Measurements from ENCODE around the gene ZNF592. TPM values are rescaled to one million over a fixed set of nuclear protein-coding genes. Genes with fewer than 3 reads are reported as not detected.

The ZNF592 gene
- total and polyA plus RNA-seq, 2 donors (not counting 3 experiments of a cell fraction or from before 2014, with no cell fraction given), result 12.3 to 21.1 TPM

GRCh38 chr15:84847382-84847781 is 99.0 kb downstream of the ZNF592 start:
- TF ChIP-seq JUN (IDR thresholded peaks at IDR 0.05; ENCODE audit: borderline replicate concordance, insufficient read depth, insufficient read length, low read depth) (no peak), EZH2 (IDR thresholded peaks at IDR 0.05; ENCODE audit: borderline replicate concordance, low read depth, low read length, severe bottlenecking) (no peak), POLR2AphosphoS5 (IDR thresholded peaks at IDR 0.05; ENCODE audit: insufficient read depth, low read depth, low read length) (no peak), MAX (IDR thresholded peaks at IDR 0.05; ENCODE audit: insufficient read depth, insufficient read length) (no peak), GATA2 (IDR thresholded peaks at IDR 0.05; ENCODE audit: insufficient read depth, insufficient read length, low read depth, low read length) (no peak), POLR2A (IDR thresholded peaks at IDR 0.05; ENCODE audit: low read depth, low read length) (no peak), CTCF (IDR thresholded peaks at IDR 0.05; ENCODE audit: extremely low read depth in 1 of 2, insufficient read depth in 1 of 2, low read depth in 1 of 2, low read length in 2 of 2) (no peak), MYC (IDR thresholded peaks at IDR 0.05; ENCODE audit: low read depth, low read length) (no peak), FOS (IDR thresholded peaks at IDR 0.05; ENCODE audit: borderline replicate concordance, insufficient read depth, low read length) (no peak)
- POLR2A ChIA-PET, result no interaction called here
- CTCF ChIA-PET, result interaction anchor here (4.3 kb wide), 1 partner anchor 81 kb away, joined by 44 read pairs; no protein-coding TSS in a partner anchor
- Histone ChIP-seq H3K79me2 (ENCODE audit: control insufficient read depth, insufficient read depth, low read length) (no peaks in the 10 kb centered on the region), H3K9ac (replicated peaks; ENCODE audit: extremely low read depth, insufficient read depth, low read length) (no peak overlapping the region), H2AFZ (ENCODE audit: low read depth, low read length) (no peak overlapping the region), H3K4me3 (replicated peaks in 1 of 3; ENCODE audit: insufficient read depth in 1 of 3, low read depth in 1 of 3, low read length in 3 of 3) (no peak overlapping the region), H3K9me3 (replicated peaks; ENCODE audit: control insufficient read depth, insufficient read depth, low read length) (peaks cover 2% of the 10 kb centered on the region), H4K20me1 (replicated peaks; ENCODE audit: control insufficient read depth, extremely low read depth, insufficient read depth, low read length) (no peaks in the 10 kb centered on the region), H3K4me2 (ENCODE audit: insufficient read depth, low read length) (no peak overlapping the region), H3K9me1 (replicated peaks; ENCODE audit: control insufficient read depth, extremely low read depth, insufficient read depth, low read length) (no peaks in the 10 kb centered on the region), H3K27me3 (ENCODE audit: control insufficient read depth in 2 of 2, insufficient read depth in 2 of 2, low read length in 2 of 2) (no peaks in the 10 kb centered on the region), H3K36me3 (ENCODE audit: control insufficient read depth in 2 of 2, extremely low read depth in 1 of 2, insufficient read depth in 2 of 2, low read length in 2 of 2) (peaks cover 0 to 3% of the 10 kb centered on the region in 2 experiments), H3K27ac (ENCODE audit: insufficient read depth, low read depth, low read length) (no peak overlapping the region), H3K4me1 (ENCODE audit: control insufficient read depth, extremely low read depth, insufficient read depth, low read length) (no peaks in the 10 kb centered on the region)
- no peak for FAIRE-seq
- intact Hi-C loops (cut with micrococcal nuclease), result no loop called here
- DNase-seq (ENCODE audit: low read depth, low spot score), result no peak
- BruUV-seq (replicated peaks), result no TSS peak
- dilution Hi-C loops (cut with MboI; ENCODE audit: extremely low pct_ligation_motif_present, low sequenced_read_pairs), result loop anchor here (25.0 kb wide), 1 partner anchor 115 kb away; no protein-coding TSS in a partner anchor
